Ovary (tissue), 9 donors: ENCODE measurements around the gene SH3BGRL3. TPM values are rescaled to one million over a fixed set of nuclear protein-coding genes. Genes with fewer than 3 reads are reported as not detected.

ENCODE experiments used
- DNase-seq, 5 donors: peaks; one replicate each; pipeline ENCODE4 v3.0.0-alpha.2; 2019 to 2020
- H3K27ac ChIP-seq, 2 donors: fragments of 200-600 bp; one replicate each; pipeline versions ENCODE4 v1.5.1 to v1.8.0; 2019 to 2022
- H3K27me3 ChIP-seq: fragments of 200-600 bp; one replicate; pipeline ENCODE4 v1.8.0; 2022
- H3K36me3 ChIP-seq: fragments of 200-600 bp; sonication (generic); one replicate; pipeline ENCODE4 v1.5.1; 2019
- H3K4me1 ChIP-seq: one replicate; pipeline ENCODE4 v1.8.1; 2013; ENCODE audit warnings: mild to moderate bottlenecking, moderate library complexity; ENCODE audit not compliant: insufficient read depth
- H3K4me3 ChIP-seq: fragments of 200-600 bp; sonication (generic); one replicate; pipeline ENCODE4 v1.5.1; 2017
- H3K9me3 ChIP-seq, 2 donors: fragments of 200-600 bp in 1 of 2; sonication (generic) in 1 of 2; one replicate each; pipeline versions ENCODE4 v1.5.1 to v1.8.1; 2013 to 2019; ENCODE audit warnings: mild to moderate bottlenecking in 1 of 2, moderate library complexity in 1 of 2
- EP300 ChIP-seq: sonication (generic); formaldehyde crosslinking; IDR thresholded peaks from one replicate; pipeline ENCODE4 v1.6.1; 2017; ENCODE audit warnings: antibody characterized with exemption
- POLR2A ChIP-seq: fragments of 450-650 bp; IDR thresholded peaks from one replicate; pipeline ENCODE4 v1.6.1; 2017; ENCODE audit warnings: antibody characterized with exemption, mild to moderate bottlenecking, moderate library complexity
- WGBS, 3 donors: extraction: QIAGEN DNeasy Blood & Tissue Kit in 1 of 3; methylation state at CpG; one replicate each; pipeline versions ENCODE4 v1.1.5 to v1.1.7; 2013 to 2017; 5-methylcytosine and 5-hydroxymethylcytosine counted together
- intact Hi-C, 4 donors: fragments of 100-400 bp; cut with DNase I; formaldehyde crosslinking; loops; one replicate each; pipeline versions ENCODE4 v1.11.0 to v1.15.1; 2022 to 2023
- polyA plus RNA-seq, 2 donors: library from polyadenylated mRNA; stranded (reverse); fragments of 200-250 nt in 1 of 2; fragments of 350-450 nt in 1 of 2; fragmentation: Illumina TruSeq in 1 of 2; extraction: RNeasy Lipid Tissue Mini Kit (QIAGEN cat#74804) in 1 of 2; gene quantifications; one replicate each; pipeline ENCODE4 v1.2.3, GENCODE V29; 2013 to 2014
- total RNA-seq, 7 donors: library from RNA; depleted of rRNA in 2 of 7; stranded (reverse); fragments of >200 nt in 2 of 7; fragmentation: NEBNext Ultra II Directional in 3 of 7; extraction: Animal tissue kit (Norgen Biotek cat#: 25700) in 3 of 7; gene quantifications; one replicate each; pipeline versions ENCODE4 v1.1.0 to v1.2.4, GENCODE V29; 2016 to 2023
- TF ChIP-seq, protein P1 (sequence below), 3 donors: fragments of 450-650 bp in 2 of 3; fragments of 200-600 bp in 1 of 3; IDR thresholded peaks; one replicate each; pipeline versions ENCODE4 v1.5.1 to v1.8.0; 2016 to 2022; ENCODE audit warnings: antibody characterized with exemption in 3 of 3, mild to moderate bottlenecking in 1 of 3
- donor health status: DM: no; HTN: no; CAD: no; lungs with moderate emphysema.
- donor health status: DM: no; HTN: no; CAD: no.
- donor health status: Bipolar disorder and iron deficiency.
- donor health status: DM: yes; HTN: yes; CAD: no.
- donor health status: DM: no; HTN: no; CAD: no.
- donor health status: DM: yes; HTN: yes; CAD: no.

The SH3BGRL3 gene
- total and polyA plus RNA-seq, 9 donors, result 18.6 to 242 (median 58.3) TPM

DNA sequence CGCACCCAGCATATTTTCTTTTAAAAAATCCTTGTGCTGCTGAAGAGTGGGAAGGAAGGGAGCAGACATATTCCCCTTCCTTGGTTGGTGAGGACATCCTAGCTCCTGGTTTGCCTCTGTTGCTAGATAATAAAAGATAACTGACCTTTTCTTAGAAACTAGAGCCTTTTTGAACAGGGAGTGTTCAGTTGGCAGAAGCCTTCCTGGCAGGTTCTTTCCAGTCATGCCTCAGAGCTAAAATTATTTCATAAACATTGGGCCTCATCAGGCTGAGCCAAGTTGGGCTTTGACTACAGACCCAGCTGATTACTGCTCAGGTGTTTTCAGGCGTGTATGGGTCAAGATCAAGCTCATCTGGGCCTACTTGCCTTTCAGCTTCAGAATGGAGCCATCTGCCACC lies 22.7 kb upstream of the SH3BGRL3 start:
- H3K27me3 ChIP-seq, result no peaks in the 10 kb centered on the region
- DNase-seq, result no peak
- TF ChIP-seq, protein P1, sequence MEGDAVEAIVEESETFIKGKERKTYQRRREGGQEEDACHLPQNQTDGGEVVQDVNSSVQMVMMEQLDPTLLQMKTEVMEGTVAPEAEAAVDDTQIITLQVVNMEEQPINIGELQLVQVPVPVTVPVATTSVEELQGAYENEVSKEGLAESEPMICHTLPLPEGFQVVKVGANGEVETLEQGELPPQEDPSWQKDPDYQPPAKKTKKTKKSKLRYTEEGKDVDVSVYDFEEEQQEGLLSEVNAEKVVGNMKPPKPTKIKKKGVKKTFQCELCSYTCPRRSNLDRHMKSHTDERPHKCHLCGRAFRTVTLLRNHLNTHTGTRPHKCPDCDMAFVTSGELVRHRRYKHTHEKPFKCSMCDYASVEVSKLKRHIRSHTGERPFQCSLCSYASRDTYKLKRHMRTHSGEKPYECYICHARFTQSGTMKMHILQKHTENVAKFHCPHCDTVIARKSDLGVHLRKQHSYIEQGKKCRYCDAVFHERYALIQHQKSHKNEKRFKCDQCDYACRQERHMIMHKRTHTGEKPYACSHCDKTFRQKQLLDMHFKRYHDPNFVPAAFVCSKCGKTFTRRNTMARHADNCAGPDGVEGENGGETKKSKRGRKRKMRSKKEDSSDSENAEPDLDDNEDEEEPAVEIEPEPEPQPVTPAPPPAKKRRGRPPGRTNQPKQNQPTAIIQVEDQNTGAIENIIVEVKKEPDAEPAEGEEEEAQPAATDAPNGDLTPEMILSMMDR (IDR thresholded peaks at IDR 0.05), result no peak
- TF ChIP-seq EP300 (no peak), POLR2A (no peak)
- intact Hi-C loops, result no loop called here
- H3K9me3 ChIP-seq, result no peaks in the 10 kb centered on the region
- H3K27ac ChIP-seq, result no peak overlapping the region
- H3K4me1 ChIP-seq, result no peaks in the 10 kb centered on the region
- H3K4me3 ChIP-seq, result no peak overlapping the region
- H3K36me3 ChIP-seq, result no peaks in the 10 kb centered on the region
- 90 to 98% (median 97%) methylated on average over 2 of the region's 2 CpGs for WGBS, 3 donors

DNA sequence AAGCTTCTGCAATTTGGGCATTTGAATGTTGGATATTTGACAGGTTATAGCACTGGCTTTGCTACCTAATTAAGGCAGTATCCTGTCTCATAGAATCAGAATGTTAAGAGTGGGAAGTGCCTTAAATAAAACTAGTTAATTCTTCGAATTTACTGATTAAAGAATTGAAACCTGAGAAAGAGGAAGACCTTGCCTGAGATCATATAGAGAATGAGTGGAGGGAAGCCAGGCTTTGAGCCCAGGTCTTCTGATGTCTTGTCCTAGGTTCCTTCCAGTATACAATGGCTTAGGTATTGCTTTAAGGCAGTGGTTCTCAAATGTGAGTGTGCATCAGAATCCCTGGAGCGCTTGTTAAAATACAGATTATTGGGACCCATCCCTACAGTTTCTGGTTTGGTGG lies 20.9 kb upstream of the SH3BGRL3 start:
- no peaks in the 10 kb centered on the region for H3K27me3 ChIP-seq
- no peak overlapping the region for H3K27ac ChIP-seq
- H3K4me3 ChIP-seq, result no peak overlapping the region
- DNase-seq, result no peak
- intact Hi-C loops, result no loop called here
- TF ChIP-seq EP300 (no peak), POLR2A (no peak)
- TF ChIP-seq, protein P1 (IDR thresholded peaks at IDR 0.05), result no peak
- H3K9me3 ChIP-seq, result no peaks in the 10 kb centered on the region
- no peaks in the 10 kb centered on the region for H3K36me3 ChIP-seq
- no peaks in the 10 kb centered on the region for H3K4me1 ChIP-seq
- 77 to 82% (median 81%) methylated on average over 2 of the region's 2 CpGs for WGBS, 3 donors

DNA sequence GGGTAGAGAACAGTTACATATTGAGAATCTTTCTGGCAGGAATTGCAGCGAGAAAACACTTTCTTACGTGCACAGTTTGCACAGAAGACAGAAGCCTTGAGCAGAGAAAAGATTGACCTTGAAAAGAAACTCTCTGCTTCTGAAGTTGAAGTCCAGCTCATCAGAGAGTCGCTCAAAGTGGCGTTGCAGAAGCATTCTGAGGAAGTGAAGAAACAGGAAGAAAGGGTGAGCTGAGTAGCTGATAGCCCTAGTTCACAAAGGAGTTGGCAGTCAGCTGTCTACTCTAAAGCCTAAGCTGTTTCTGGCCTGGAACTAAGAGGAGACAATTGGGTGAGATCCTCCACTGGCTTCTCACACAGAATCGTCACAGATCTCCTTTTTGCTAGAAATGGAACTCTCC lies 20.3 kb upstream of the SH3BGRL3 start:
- DNase-seq, result no peak
- intact Hi-C loops, result no loop called here
- Histone ChIP-seq H3K27ac (no peak overlapping the region), H3K4me1 (no peaks in the 10 kb centered on the region), H3K27me3 (no peaks in the 10 kb centered on the region), H3K9me3 (no peaks in the 10 kb centered on the region), H3K4me3 (no peak overlapping the region), H3K36me3 (no peaks in the 10 kb centered on the region)
- no peak for TF ChIP-seq EP300
- no peak for TF ChIP-seq POLR2A
- TF ChIP-seq, protein P1 (IDR thresholded peaks at IDR 0.05), result no peak
- 59 to 78% (median 64%) methylated on average over 5 of the region's 5 CpGs for WGBS, 3 donors

DNA sequence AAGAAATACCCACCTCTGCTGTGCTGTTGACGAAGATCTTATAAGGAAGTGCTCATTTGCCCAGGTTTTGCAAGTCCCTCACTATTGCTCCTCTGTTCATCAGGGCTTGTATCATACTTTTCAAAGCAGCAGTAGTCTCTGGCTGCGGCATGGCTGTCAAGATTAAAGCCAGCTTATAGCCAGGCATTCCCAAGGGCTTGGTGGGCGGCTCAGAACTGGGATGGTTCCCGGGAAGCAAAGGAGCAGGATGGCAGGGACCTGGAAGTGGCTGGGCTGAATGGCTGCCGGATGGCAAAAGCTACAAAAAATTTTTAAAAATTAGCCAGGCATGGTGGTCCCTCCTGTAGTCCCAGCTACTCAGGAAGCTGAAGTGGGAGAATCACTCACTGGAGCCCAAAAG lies 16.7 kb upstream of the SH3BGRL3 start:
- TF ChIP-seq EP300 (no peak), POLR2A (no peak)
- TF ChIP-seq, protein P1 (IDR thresholded peaks at IDR 0.05), result no peak
- Histone ChIP-seq H3K9me3 (no peaks in the 10 kb centered on the region), H3K36me3 (no peaks in the 10 kb centered on the region), H3K27me3 (no peaks in the 10 kb centered on the region), H3K27ac (no peak overlapping the region), H3K4me1 (no peaks in the 10 kb centered on the region), H3K4me3 (no peak overlapping the region)
- no peak for DNase-seq
- intact Hi-C loops, result no loop called here
- 87 to 88% (median 88%) methylated on average over 5 of the region's 5 CpGs for WGBS, 3 donors

DNA sequence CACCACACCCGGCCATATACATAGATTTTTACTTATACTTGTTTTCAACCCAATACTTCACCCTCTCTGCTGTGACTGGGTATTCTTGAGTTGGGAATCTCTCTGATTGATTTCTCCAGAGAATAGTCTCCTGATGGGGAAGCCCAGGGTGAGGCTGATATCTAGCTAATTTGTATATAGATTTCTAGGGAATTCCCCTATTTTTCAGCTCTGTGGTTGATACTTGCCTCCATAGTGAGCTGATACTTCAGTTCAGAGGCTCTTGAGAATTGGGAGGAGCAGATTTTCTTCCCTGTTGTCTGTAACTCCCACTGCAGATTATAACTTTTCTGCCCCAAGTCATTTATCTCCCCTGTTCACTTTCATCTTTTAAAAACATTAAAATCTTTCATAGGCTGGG lies 14.5 kb upstream of the SH3BGRL3 start:
- H3K9me3 ChIP-seq, result no peaks in the 10 kb centered on the region
- no peak for TF ChIP-seq POLR2A
- TF ChIP-seq EP300, result no peak
- no peaks in the 10 kb centered on the region for H3K4me1 ChIP-seq
- WGBS, 3 donors, result 96 to 100% (median 97%) methylated on average over 1 of the region's 1 CpG
- H3K27ac ChIP-seq, result no peak overlapping the region
- H3K27me3 ChIP-seq, result no peaks in the 10 kb centered on the region
- no peak for DNase-seq
- H3K36me3 ChIP-seq, result no peaks in the 10 kb centered on the region
- intact Hi-C loops, result no loop called here
- H3K4me3 ChIP-seq, result no peak overlapping the region
